ENCODE results near the gene TAP1.

DNA sequence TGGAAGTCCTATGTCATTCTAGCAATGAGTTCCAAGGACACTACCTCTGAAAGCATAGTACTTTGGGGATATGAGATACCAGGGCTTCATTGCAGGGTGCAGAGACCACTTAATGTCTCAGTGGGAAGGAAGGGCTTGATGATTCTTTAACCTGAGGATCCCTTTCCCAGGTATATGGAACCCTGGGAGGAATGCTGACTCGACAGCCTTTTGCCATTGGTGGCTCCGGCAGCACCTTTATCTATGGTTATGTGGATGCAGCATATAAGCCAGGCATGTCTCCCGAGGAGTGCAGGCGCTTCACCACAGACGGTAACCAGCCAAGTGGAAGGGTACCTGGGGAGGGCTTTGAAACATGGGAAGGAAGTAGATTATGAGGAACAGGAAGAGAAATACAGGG, 4.7 kb upstream of the TAP1 start:
- no peak for TF ChIP-seq POLR2A (IDR thresholded peaks at IDR 0.05; ENCODE audit: low read length)
- TF ChIP-seq GATA1 (IDR thresholded peaks at IDR 0.05; ENCODE audit: low read depth, low read length): no peak

Measured in erythroblast (primary cell).